Measurements from ENCODE around the gene C2orf74. TPM values are rescaled to one million over a fixed set of nuclear protein-coding genes. Genes with fewer than 3 reads are reported as not detected.
"Not testable (repeated sequence)": the region's sequence is repeated elsewhere in the genome, so short reads cannot be mapped to it uniquely, and the experiment has no call there.

Gene C2orf74
- total and polyA plus RNA-seq, 10 donors, result 9.4 to 36.7 (median 24.1) TPM

DNA sequence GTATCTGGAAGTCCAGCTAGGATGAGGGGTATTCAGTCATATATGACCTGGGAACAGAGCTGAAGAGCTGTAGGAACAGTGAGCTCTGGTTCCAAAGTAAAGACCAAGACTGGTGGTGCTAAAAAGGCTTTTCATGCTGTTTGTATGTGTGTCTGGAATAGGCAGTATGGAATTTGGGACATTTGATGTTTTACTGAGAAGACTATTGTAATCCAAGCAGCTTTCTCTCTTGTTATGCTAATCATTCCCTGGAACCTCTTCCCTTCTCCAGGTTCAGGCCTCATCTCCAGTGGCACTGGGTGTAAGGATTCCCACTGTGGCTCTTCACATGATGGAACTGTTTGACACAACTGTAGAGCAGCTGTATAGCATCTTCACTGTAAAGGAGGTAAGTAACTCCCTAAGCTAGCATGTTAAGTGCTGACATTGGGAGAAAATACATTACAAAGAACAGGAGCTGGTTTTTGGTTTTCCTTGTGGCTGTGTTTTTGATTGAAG is 23.3 kb downstream of the C2orf74 start:
- DNase-seq, result no peak

GRCh38 chr2:61187085-61187484 is 25.1 kb downstream of the C2orf74 start:
- H3K4me3 ChIP-seq, result no peak overlapping the region
- WGBS, 5 donors, result 84 to 93% (median 90%) methylated on average over 4 of the region's 4 CpGs
- no peaks in the 10 kb centered on the region for H3K27me3 ChIP-seq (replicated peaks in 1 of 7)
- intact Hi-C loops (cut with DNase I; ENCODE audit: low total_unique reads), result no loop called here
- H3K27ac ChIP-seq, result no peak overlapping the region
- H3K36me3 ChIP-seq, result peaks cover 4 to 100% (median 84%) of the 10 kb centered on the region in 6 donors
- peaks cover 0 to 29% (median 5%) of the 10 kb centered on the region in 6 donors for H3K4me1 ChIP-seq
- no peak for DNase-seq
- TF ChIP-seq, protein P1, sequence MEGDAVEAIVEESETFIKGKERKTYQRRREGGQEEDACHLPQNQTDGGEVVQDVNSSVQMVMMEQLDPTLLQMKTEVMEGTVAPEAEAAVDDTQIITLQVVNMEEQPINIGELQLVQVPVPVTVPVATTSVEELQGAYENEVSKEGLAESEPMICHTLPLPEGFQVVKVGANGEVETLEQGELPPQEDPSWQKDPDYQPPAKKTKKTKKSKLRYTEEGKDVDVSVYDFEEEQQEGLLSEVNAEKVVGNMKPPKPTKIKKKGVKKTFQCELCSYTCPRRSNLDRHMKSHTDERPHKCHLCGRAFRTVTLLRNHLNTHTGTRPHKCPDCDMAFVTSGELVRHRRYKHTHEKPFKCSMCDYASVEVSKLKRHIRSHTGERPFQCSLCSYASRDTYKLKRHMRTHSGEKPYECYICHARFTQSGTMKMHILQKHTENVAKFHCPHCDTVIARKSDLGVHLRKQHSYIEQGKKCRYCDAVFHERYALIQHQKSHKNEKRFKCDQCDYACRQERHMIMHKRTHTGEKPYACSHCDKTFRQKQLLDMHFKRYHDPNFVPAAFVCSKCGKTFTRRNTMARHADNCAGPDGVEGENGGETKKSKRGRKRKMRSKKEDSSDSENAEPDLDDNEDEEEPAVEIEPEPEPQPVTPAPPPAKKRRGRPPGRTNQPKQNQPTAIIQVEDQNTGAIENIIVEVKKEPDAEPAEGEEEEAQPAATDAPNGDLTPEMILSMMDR (IDR thresholded peaks at IDR 0.05 in 8 of 11, conservative IDR thresholded peaks at IDR 0.05 in 3 of 11), result no peak
- TF ChIP-seq POLR2A (IDR thresholded peaks at IDR 0.05), result no peak
- no peaks in the 10 kb centered on the region for H3K9me3 ChIP-seq

More for the DNA sequence above, 23.3 kb downstream of the C2orf74 start:
- Histone ChIP-seq H3K27ac (peak overlapping the region in 1 of 8 donors; percentile 15), H3K4me3 (no peak overlapping the region), H3K4me1 (peaks cover 6 to 47% (median 22%) of the 10 kb centered on the region in 6 donors), H3K36me3 (peaks cover 4 to 100% (median 92%) of the 10 kb centered on the region in 6 donors), H3K9me3 (no peaks in the 10 kb centered on the region), H3K27me3 (replicated peaks in 1 of 7) (no peaks in the 10 kb centered on the region)
- intact Hi-C loops (cut with DNase I; ENCODE audit: low total_unique reads), result no loop called here
- TF ChIP-seq POLR2A (IDR thresholded peaks at IDR 0.05), result no peak
- TF ChIP-seq, protein P1 (IDR thresholded peaks at IDR 0.05 in 8 of 11, conservative IDR thresholded peaks at IDR 0.05 in 3 of 11), result no peak
- no peak for TF ChIP-seq POLR2AphosphoS5 (IDR thresholded peaks at IDR 0.05)

DNA sequence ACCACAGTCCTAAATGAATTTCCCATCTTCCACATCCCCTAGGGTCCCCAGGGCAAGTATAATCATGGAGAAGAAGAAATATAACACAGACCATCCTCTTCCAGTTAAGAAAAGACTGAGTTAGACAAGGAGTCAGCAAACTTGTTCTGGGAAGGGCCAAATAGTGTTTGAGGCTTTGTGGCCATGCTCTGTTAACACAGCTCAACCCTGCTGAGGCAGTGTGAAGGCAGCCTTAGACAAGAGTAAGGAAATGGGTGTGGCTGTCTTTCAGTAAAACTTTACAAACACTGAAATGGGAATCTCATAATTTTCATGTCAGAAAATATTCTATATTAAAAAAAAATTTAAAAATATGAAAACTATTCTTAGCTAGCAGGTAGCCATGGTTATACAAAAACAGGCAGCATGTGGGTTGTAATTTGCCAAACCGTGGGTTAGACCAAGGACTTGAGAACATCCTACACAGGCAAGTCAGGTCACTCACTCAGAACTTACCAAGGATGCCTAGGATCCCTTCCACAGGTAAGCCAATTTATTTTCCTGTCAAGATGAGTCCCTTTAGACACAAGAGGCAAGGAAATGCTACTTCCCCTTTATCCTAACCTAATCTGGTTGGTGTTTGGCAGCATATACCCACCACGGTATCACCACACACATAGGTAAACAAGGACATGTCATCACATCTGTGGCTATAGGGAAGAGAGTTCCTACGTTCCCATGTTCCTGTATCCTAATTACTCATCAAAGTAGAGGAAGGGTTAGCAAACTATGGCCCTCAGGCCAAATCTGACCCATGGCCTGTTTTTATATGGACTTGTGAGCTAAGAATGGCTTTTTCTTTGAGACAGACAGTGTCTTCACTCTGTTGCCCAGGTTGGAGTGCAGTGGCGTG is 31.9 kb downstream of the C2orf74 start:
- H3K36me3 ChIP-seq, result peaks cover 0 to 91% (median 35%) of the 10 kb centered on the region in 6 donors
- peak overlapping the region in 3 of 8 donors; percentile 15 to 60 (median 25) for H3K27ac ChIP-seq
- DNase-seq, result no peak
- H3K9me3 ChIP-seq, result no peaks in the 10 kb centered on the region
- TF ChIP-seq POLR2A (IDR thresholded peaks at IDR 0.05) (no peak), POLR2AphosphoS5 (IDR thresholded peaks at IDR 0.05) (peak in 1 of 3 donors; percentile 15)
- peaks cover 0 to 15% (median 4%) of the 10 kb centered on the region in 6 donors for H3K4me1 ChIP-seq
- WGBS, 5 donors, result 64 to 82% (median 72%) methylated on average over 4 of the region's 4 CpGs
- no peak overlapping the region for H3K4me3 ChIP-seq
- intact Hi-C loops (cut with DNase I; ENCODE audit: low total_unique reads), result no loop called here
- no peaks in the 10 kb centered on the region for H3K27me3 ChIP-seq (replicated peaks in 1 of 7)

DNA sequence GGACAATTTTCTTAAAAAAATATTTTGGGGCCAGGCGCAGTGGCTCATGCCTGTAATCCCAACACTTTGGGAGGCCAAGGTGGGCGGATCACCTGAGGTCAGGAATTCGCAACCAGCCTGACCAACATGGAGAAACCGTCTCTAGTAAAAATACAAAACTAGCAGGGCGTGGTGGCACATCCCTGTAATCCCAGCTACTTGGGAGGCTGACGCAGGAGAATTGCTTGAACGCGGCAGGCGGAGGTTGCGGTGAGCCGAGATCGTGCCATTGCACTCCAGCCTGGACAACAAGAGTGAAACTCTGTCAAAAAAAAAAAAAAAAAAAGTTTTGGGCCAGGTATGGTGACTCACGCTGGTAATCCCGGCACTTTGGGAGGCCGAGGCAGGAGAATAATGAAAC is 32.7 kb downstream of the C2orf74 start:
- Histone ChIP-seq H3K27ac (peak overlapping the region in 1 of 8 donors; percentile 25), H3K4me1 (peaks cover 0 to 15% (median 4%) of the 10 kb centered on the region in 6 donors), H3K36me3 (peaks cover 0 to 91% (median 30%) of the 10 kb centered on the region in 6 donors)
- intact Hi-C loops (cut with DNase I; ENCODE audit: low total_unique reads); DNase-seq; H3K9me3 ChIP-seq; H3K4me3 ChIP-seq; H3K27me3 ChIP-seq (replicated peaks in 1 of 7): not testable (repeated sequence)
- 87 to 97% (median 93%) methylated on average over 15 of the region's 15 CpGs for WGBS, 5 donors

DNA sequence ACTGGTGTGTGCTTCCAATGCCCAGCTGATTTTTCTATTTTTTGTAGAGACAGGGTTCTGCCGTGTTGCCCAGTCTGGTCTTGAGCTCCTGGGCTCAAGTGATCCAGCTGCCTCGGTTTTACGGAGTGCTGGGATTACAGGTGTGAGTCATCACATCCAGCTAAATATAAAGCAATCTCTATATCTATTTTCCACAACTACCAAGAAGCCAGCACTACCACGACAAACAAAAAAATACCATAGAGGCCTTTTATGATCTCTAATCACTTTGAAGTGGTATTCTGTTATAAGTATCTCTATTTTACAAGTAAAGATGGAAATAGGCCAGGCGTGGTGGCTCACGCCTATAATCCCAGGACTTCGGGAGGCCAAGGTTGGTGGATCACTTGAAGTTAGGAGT is 34.7 kb downstream of the C2orf74 start:
- intact Hi-C loops (cut with DNase I; ENCODE audit: low total_unique reads), result no loop called here
- WGBS, 5 donors, result 94 to 97% (median 96%) methylated on average over 7 of the region's 7 CpGs
- Histone ChIP-seq H3K36me3 (peaks cover 0 to 91% (median 31%) of the 10 kb centered on the region in 6 donors), H3K27me3 (replicated peaks in 1 of 7) (no peaks in the 10 kb centered on the region), H3K9me3 (no peaks in the 10 kb centered on the region), H3K27ac (no peak overlapping the region), H3K4me1 (peaks cover 0 to 15% (median 4%) of the 10 kb centered on the region in 6 donors), H3K4me3 (no peak overlapping the region)
- DNase-seq, result no peak
- no peak for TF ChIP-seq POLR2A (IDR thresholded peaks at IDR 0.05)
- TF ChIP-seq, protein P1 (IDR thresholded peaks at IDR 0.05 in 8 of 11, conservative IDR thresholded peaks at IDR 0.05 in 3 of 11), result no peak
- no peak for TF ChIP-seq POLR2AphosphoS5 (IDR thresholded peaks at IDR 0.05)
